Epithelial cell of prostate (primary cell): ENCODE measurements around the gene COPS6.
A peak's percentile ranks its signal among the peaks of the same experiment; 100 is the strongest.

ENCODE experiments used
- DNase-seq: peaks from one replicate; pipeline ENCODE4 v3.0.0-alpha.2; 2011; ENCODE audit warnings: low read depth, low spot score
- H3K27ac ChIP-seq: fragments of 450-650 bp; 2 replicates; pipeline ENCODE4 v1.5.1; 2017; ENCODE audit warnings: mild to moderate bottlenecking

The COPS6 gene

GRCh38 chr7:100077205-100077604 lies 11.6 kb upstream of the COPS6 start:
- no peak overlapping the region for H3K27ac ChIP-seq
- DNase-seq: no peak

DNA sequence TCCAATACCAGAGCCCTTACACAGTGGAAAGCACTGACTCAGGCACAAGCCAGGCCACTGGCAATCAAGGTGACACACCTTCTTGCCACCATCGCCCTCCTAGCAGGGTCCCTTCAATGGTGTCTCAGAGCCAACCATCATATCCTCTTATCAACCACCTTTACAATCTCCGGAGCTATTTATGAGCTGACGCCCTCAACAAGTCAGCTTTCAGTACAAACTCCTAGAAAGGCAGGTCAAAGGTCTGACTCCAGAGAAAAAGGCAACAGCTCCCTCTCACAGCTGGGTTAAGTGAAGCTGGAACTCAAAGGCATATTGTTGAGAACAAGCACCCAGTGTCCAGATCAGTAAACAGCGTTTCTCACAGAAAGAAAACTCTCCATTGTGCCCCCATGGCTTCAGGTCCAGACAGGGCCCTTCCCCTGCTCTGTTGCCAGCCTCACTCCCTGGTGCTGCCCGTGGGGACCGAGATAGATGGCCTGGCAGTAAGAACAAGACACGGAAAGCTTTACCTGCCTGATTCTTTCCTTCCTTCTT lies 9.7 kb upstream of the COPS6 start:
- no peak overlapping the region for H3K27ac ChIP-seq
- DNase-seq: no peak

DNA sequence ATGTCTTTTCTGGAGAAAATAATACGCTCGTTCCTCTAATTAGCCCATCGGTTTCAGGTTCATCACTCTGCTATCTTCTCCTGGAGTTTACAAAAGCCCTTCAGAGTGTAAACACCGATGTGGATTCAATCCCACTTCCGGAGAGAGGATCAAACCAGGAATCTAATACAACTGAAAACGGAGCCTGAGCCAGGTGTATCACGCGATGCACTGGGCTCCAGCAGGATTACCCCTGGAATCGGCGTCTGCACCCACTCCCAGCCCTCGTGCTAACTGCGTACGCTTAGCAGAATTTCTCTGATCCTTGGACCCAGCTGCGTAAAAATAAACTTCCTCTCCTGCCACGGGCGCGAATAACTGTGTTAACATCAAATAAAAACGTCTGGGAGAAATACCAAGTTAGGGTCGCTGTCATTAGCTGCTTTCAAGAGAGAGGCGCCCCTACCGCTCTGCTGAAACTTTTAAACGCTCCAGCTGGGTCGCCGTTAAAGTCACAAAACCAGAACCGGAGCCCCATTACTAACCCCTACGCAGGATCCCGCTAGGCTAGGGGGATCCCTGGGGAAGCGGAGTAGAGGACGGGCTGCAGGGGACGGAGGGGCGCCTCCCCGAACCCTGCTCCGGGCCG lies 7.7 kb upstream of the COPS6 start:
- DNase-seq: no peak

DNA sequence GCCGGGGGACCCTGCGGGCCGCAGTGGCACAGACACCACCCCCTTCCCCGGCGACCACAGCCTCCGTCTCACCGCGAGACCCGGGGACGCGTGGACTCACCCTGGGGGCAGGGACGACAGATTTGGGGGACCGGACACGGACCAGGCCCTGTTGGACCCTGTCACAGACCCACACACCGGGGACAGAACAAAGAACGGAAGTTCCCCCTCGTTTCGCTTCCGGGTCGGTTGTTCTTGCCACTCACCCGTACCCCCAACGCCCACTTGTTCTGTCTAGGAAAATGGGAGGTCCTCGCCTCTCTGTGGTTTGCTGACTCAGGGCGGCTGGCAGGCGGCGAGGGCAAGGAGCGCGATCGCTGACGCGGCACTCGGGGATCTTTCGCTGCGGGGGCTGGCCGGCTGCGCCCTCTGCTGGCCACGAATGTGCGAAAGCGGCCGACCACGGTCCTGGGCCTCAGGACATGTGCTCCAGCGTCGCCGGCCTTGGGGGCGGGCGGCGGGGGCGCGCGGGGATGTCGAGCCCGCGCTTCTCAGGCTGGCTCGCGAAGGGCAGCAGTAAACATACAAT lies 7.2 kb upstream of the COPS6 start, which contains the start of gene ZNF3:
ZNF3 (minus strand) TSS at position 189 of the 568 bp plus-strand sequence. CDS start 4,366 bp downstream, outside the sequence.
- peak; percentile 92 for DNase-seq
- peak within 1 kb of the TSS; percentile 59 for H3K27ac ChIP-seq

More for the DNA sequence above, 7.7 kb upstream of the COPS6 start:
- H3K27ac ChIP-seq: peak overlapping the region; percentile 59

GRCh38 chr7:100082978-100083377 lies 5.8 kb upstream of the COPS6 start:
- DNase-seq: no peak
- peak overlapping the region; percentile 59 for H3K27ac ChIP-seq

GRCh38 chr7:100085515-100085914 lies 3.3 kb upstream of the COPS6 start:
- DNase-seq: no peak

GRCh38 chr7:100087055-100087750 lies 1.6 kb upstream of the COPS6 start:
- no peak for DNase-seq
- peak overlapping the region; percentile 94 for H3K27ac ChIP-seq

More at GRCh38 chr7:100085515-100085914, 3.3 kb upstream of the COPS6 start:
- H3K27ac ChIP-seq: no peak overlapping the region

DNA sequence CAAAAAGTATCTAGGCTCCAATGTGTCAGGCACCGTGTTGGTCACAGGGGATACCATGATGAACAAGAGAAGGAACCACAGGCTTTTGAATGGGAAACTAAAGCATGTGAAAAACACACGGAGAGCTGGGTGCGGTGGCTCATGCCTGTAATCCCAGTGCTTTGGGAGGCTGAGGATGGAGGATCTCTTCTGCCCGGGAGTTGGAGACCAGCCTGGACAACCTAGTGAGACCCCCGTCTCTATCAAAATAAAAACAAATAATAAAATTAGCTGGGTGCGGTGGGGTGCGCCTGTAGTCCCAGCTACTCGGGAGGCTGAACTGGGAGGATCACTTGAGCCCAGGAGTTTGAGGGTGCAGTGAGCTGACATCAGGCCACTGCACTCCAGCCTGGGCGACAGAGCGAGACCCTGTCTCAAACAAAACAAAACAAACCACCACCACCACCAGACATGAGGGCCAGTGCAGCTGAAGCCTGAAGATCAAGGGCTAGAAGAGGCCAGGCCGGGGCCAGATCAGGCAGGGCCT lies 611 bp upstream of the COPS6 start:
- H3K27ac ChIP-seq: peak overlapping the region; percentile 94
- no peak for DNase-seq

DNA sequence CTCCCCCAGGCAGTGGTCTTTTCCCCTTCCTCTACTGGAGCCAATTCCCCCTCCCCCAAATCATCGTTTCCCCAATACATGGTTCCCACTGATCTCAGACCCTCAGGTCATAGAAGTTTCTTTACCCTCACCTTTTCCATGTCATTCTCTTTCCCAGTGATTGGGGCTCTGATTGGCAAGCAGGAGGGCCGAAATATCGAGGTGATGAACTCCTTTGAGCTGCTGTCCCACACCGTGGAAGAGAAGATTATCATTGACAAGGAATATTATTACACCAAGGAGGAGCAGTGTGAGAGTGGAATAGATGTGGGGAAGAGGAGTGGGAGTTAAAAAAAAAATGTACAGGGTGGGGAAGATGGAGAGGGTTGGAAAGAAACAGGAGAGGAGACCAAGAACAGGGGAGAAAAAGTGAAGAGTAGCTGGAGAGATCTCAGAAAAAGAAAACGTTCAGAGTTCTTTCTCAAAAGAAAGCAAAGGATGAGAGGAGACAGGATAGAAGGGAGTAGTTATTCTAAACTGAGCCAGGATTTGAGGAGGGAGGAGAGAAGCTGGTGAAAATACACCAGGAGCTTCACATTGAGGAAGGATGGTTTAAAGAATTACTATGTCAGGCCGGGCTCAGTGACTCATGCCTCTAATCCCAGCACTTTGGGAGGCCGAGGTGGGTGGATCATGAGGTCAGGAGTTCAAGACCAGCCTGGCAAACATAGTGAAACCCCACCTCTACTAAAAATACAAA lies 858 bp downstream of the COPS6 start:
- H3K27ac ChIP-seq: peak overlapping the region; percentile 94
- no peak for DNase-seq

DNA sequence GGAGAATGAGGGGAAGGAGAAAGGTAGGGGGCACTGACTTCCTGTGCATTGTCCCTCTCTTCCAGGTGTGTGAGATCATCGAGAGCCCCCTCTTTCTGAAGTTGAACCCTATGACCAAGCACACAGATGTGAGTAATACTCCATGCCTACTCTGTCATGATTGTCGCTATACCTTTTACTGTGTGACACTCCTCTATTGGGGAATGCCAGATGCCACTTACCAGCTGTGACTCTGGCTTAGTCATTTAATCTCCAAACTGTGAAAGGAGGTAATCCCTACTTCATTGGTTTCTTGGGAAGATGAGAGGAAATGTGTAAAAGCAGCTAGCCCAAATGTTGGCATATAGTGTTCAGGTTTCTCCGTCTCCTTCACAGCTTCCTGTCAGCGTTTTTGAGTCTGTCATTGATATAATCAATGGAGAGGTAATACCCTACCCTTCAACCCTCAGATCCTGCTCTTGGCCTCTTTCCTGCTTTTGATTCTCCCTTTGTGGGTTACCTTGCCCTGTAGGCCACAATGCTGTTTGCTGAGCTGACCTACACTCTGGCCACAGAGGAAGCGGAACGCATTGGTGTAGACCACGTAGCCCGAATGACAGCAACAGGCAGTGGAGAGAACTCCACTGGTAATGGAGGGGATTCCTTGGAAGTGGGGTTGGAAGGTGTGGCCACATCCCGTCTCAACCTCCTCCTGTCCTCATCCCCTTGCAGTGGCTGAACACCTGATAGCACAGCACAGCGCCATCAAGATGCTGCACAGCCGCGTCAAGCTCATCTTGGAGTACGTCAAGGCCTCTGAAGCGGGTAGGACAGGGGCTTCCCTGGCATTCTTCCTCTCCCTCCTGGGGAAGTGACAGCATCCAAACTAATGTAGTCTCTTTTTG lies 2.0 kb downstream of the COPS6 start:
- H3K27ac ChIP-seq: peak overlapping the region; percentile 94
- no peak for DNase-seq

DNA sequence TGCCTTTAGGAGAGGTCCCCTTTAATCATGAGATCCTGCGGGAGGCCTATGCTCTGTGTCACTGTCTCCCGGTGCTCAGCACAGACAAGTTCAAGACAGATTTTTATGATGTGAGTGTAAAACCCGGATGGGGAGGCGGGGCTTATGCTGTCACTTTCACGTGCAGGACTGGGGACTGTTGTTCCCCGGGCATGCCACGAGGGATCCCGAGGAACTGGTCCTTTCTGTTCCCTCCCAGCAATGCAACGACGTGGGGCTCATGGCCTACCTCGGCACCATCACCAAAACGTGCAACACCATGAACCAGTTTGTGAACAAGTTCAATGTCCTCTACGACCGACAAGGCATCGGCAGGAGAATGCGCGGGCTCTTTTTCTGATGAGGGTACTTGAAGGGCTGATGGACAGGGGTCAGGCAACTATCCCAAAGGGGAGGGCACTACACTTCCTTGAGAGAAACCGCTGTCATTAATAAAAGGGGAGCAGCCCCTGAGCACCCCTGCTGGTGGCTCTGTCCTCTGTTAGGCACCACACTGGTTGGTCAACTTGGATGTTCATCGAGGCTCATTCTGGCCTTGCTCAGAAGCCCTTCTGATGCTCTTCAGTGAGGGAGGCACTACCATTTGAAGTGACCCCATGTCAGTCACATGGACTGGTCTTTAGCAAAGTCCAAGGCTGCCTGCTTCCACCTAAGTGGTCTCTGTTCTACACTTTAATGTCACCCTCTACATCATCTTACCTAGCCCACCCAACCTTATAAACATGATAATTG lies 2.8 kb downstream of the COPS6 start:
- peak overlapping the region; percentile 94 for H3K27ac ChIP-seq
- DNase-seq: no peak

GRCh38 chr7:100093054-100093453 lies 4.3 kb downstream of the COPS6 start:
- H3K27ac ChIP-seq: no peak overlapping the region

GRCh38 chr7:100093498-100093897 lies 4.7 kb downstream of the COPS6 start:
- no peak overlapping the region for H3K27ac ChIP-seq
- DNase-seq: no peak

More at GRCh38 chr7:100093054-100093453, 4.3 kb downstream of the COPS6 start:
- DNase-seq: no peak

DNA sequence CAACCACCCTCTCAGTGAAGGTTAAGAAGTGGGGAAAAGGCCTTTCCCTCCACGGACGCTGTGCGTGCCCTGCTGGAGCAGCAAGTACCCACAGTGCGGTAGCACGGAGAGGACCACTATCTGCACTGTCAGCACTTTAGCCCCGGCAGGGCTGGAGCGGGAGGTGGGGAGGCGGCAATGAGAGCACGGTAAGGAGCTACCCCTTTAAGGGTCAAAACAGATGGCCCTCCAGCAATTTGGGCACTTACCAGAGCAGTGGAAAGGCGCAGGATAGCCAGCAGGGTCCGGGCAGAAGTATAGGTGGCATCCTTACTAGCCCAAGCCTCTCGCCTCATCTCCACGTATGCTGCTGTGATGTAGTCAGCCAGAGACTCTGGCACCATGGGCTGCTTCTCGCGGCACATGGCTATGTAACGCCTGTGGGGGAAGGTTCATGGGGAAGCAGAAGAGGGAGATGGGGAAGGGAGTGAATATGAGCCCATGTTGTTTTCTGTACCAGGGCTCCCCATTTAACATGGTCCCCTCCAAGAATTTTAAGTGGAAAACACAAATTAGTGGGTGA lies 5.2 kb downstream of the COPS6 start:
- DNase-seq: no peak
- H3K27ac ChIP-seq: no peak overlapping the region

- DNase-seq: no peak
- no peak overlapping the region for H3K27ac ChIP-seq
Measured at GRCh38 chr7:100095289-100095688, 6.5 kb downstream of the COPS6 start.

DNA sequence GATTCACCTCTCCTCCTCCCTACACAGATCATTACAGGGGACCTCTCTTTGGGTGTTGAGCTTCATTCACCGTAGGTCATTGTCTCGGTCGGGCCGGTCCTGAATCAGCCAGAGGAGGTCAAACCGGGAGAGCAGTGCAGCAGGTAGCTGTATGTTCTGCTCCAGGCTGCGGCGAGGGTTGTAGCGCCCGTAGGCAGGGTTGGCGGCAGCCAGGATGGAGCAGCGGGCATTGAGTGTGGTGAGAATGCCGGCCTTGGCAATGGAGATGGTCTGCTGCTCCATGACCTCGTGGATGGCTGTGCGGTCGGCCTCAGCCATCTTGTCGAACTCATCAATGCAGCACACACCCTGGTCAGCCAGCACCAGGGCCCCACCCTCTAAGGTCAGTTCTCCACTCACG lies 6.9 kb downstream of the COPS6 start:
- no peak overlapping the region for H3K27ac ChIP-seq
- DNase-seq: no peak

GRCh38 chr7:100098913-100099312 lies 10.1 kb downstream of the COPS6 start:
- H3K27ac ChIP-seq: no peak overlapping the region
- DNase-seq: no peak

DNA sequence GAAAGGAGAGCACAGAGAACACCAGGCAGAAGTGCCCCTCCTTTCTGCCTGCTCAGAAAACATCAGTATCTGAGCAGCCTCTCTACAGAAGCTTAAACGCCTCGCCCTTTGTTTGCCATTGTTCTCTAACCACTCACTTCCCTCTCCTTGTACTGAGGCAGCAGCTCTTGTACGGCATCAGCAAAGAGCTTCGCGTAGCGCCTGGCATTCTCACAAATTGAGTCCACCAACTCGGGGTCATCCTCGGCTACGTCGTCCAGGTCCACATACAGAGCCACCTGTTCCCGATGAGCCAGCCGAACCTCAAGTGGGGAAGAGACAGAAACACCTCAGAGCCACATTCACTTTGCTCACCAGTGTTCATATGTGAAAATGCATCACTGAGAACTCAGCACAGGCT lies 10.7 kb downstream of the COPS6 start:
- H3K27ac ChIP-seq: peak overlapping the region; percentile 89
- DNase-seq: no peak
